IPS-15b (cell line): ENCODE measurements around the gene BRAT1.
A peak's percentile ranks its signal among the peaks of the same experiment; 100 is the strongest.
"Not testable (repeated sequence)": the region's sequence is repeated elsewhere in the genome, so short reads cannot be mapped to it uniquely, and the experiment has no call there.

ENCODE experiments used
- H3K27me3 ChIP-seq: one replicate; pipeline ENCODE4 v1.6.1; 2013; ENCODE audit warnings: low read length; ENCODE audit not compliant: control insufficient read depth, insufficient read depth
- H3K36me3 ChIP-seq: one replicate; pipeline ENCODE4 v1.6.1; 2013; ENCODE audit warnings: low read length; ENCODE audit not compliant: control insufficient read depth, insufficient read depth
- H3K4me1 ChIP-seq: one replicate; pipeline ENCODE4 v1.6.1; 2013; ENCODE audit warnings: mild to moderate bottlenecking, low read length; ENCODE audit not compliant: control insufficient read depth, insufficient read depth
- H3K4me3 ChIP-seq: one replicate; pipeline ENCODE4 v1.5.1; 2013; ENCODE audit warnings: low read depth, low read length
- H3K9ac ChIP-seq: one replicate; pipeline ENCODE4 v1.6.1; 2013; ENCODE audit warnings: low read depth, mild to moderate bottlenecking, low read length
- H3K9me3 ChIP-seq: one replicate; pipeline ENCODE4 v1.6.1; 2013; ENCODE audit warnings: mild to moderate bottlenecking, low read length; ENCODE audit not compliant: control insufficient read depth, insufficient read depth

Gene BRAT1

DNA sequence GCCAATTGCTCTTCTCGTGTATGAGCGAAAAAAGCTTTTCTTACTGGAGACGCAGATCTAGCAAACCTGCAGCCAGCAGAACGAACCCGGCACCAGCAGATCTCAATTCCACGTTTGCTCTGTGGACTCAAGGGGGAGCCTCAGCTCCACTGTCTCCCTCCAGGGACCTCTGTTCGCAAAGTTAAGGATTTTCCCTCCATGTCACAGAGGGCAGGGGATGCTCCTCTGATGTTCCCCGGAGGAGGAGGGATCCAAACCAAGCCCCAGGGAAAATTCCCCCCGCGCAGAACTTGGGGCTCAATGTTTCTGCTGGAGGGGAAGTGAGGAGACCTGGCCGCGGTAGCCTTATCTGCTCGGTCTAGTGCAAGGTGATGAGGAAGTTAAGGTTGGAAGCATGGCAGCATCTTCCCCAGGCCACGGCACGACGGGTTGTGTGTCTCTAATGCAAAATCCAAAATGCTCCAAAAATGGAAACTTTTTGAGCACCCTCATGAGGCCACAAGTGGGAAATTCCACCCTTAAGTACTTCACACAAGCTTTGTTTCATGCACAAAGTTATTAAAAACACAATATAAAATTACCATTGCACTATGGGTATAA, 12.5 kb upstream of the BRAT1 start:
- Histone ChIP-seq H3K4me3 (no peak overlapping the region), H3K9ac (no peak overlapping the region), H3K27me3 (no peaks in the 10 kb centered on the region), H3K4me1 (no peaks in the 10 kb centered on the region), H3K9me3 (no peaks in the 10 kb centered on the region), H3K36me3 (no peaks in the 10 kb centered on the region)

DNA sequence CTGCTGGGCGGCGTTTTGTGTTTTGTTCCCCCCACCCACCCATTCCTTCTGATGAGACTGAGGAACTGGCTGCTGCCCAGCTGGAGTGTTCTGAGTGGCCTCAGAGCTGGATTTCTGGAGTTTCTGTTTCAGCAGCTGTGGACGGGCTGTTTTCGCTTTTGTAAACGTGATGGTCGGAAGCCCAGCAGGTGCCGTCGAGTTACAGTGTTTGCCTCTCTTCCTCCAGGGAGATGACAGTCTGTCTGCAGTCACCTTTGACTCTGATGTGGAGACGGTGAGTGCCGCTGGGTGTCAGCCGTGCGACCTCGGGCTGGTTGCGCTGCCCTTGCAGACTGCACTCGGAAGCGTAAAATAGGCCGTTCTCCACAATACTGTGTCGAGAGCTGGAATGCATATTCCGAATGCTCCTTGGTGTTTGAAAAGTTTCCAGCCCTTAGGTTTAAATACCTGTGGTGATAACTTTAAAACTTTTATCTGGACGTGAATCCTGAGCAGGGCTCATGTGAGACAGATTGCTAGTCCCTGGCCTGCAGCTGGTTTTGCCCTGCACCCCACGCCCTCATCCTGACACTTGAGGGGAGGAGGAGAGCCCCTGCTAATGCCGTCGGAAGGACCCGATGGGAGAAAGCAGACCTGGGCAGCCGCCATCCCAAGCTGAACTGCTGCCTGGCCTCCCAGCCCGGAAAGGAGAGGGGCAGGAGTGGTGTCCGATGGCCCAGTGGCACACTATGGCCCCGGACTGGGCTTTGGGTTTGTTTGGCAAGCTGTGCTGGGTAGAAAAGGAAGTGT, 11.8 kb upstream of the BRAT1 start:
- no peak overlapping the region for H3K9ac ChIP-seq
- H3K9me3 ChIP-seq, result no peaks in the 10 kb centered on the region
- no peak overlapping the region for H3K4me3 ChIP-seq
- no peaks in the 10 kb centered on the region for H3K27me3 ChIP-seq
- no peaks in the 10 kb centered on the region for H3K4me1 ChIP-seq
- H3K36me3 ChIP-seq, result no peaks in the 10 kb centered on the region

DNA sequence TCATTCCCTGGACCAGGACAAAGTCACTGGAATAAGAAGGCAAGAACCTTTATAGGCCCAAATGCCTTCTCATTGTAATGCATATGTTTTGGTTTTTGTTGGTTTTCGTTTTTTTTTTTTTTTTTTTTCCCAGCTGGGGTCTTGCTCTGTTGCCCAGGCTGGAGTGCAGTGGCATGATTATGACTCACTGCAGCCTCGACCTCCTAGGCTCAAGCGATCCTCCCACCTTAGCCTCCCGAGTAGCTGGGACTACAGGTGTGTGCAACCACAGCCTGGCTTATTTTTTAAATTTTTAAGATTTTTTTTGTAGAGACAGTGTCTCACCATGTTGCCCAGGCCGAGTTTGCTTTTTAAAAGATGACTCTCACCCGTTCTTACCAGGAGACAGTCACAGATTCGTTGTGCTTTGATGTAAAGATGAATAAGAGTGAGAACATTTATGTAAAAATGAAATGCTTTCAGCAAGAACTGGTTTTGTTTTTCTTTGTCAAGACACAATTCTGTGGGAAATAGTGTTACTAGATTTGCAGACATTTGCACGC, 11.1 kb upstream of the BRAT1 start:
- Histone ChIP-seq H3K36me3 (no peaks in the 10 kb centered on the region), H3K9me3 (no peaks in the 10 kb centered on the region), H3K9ac (no peak overlapping the region), H3K4me1 (no peaks in the 10 kb centered on the region), H3K27me3 (no peaks in the 10 kb centered on the region), H3K4me3 (no peak overlapping the region)

DNA sequence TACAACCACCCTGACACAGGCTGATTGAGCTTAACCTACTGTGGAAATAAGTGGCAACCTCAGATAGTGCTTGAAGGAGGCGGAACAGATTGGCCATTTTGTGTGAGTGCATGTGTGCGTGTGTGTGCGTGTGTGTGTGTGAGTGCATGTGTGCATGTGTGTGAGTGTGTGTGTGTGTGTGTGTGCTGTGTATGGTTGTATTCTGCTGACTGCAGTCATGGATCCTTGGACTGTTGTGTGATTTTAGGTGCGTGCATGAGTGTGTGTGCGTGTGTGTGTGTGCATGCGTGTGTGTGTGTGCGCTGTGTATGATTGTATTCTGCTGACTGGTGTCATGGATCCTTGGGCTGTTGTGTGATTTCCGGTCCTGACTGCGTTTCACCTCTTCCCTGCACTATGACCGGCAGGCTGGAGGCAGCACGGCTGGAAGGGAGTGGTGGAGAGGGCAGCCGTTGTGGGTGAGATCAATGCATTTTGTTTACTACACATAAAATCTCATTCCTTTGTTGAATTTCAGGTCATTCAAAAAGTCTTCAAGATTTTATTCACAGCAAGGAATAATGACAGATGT, 9.7 kb upstream of the BRAT1 start:
- no peak overlapping the region for H3K9ac ChIP-seq
- no peaks in the 10 kb centered on the region for H3K27me3 ChIP-seq
- H3K36me3 ChIP-seq, result no peaks in the 10 kb centered on the region
- no peaks in the 10 kb centered on the region for H3K4me1 ChIP-seq
- no peaks in the 10 kb centered on the region for H3K9me3 ChIP-seq
- no peak overlapping the region for H3K4me3 ChIP-seq

DNA sequence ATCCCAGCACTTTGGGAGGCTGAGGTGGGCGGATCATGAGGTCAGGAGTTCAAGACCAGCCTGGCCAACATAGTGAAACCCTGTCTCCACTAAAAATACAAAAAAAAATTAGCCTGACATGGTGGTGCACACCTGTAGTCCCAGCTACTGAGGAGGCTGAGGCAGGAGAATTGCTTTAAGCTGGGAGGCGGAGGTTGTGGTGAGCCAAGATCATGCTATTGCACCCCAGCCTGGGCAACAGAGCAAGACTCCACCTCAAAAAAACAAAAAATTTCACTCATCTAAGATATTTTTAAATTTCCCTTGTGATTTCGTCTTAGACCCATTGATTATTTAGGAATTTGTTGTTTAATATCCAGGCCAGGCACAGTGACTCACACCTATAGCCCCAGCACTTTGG, 8.6 kb upstream of the BRAT1 start:
- H3K4me3 ChIP-seq, H3K36me3 ChIP-seq, H3K9me3 ChIP-seq, H3K4me1 ChIP-seq, H3K9ac ChIP-seq, H3K27me3 ChIP-seq: not testable (repeated sequence)

DNA sequence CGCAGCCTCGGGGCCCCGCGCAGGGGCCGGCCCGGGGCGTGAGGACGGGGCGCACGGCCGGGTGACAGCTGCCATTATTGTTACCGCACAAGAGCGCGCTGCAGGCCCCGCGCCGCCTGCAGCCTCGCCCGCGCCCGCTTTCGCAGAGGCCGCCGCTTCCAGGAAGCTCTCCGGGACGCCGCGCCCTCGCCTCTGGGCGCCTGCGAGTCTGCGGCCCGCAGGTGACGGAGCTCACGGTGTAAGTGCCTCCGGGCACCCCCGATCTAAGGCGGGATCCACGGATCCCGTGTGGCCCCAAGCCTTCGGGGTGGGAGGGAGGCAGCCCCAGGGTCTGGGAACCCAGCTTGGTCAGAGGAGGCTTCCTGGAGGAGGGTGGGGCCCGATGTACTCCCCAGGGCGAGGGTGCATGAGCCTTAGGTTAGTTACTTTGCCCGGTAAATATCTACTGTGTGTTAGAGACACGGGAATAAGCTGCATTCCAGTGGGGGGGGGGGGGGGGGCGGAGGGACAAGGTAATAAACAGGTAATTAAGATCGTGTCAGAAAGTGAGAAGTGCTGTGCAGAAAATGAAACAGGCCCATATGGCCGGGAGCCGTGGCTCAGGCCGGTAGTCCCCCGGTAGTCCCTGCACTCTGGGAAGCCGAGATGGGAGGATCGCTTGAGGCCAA, 4.1 kb upstream of the BRAT1 start:
- H3K4me3 ChIP-seq, result peak overlapping the region; percentile 70
- H3K9me3 ChIP-seq, result no peaks in the 10 kb centered on the region
- no peak overlapping the region for H3K9ac ChIP-seq
- H3K4me1 ChIP-seq, result no peaks in the 10 kb centered on the region
- H3K36me3 ChIP-seq, result no peaks in the 10 kb centered on the region
- H3K27me3 ChIP-seq, result no peaks in the 10 kb centered on the region

DNA sequence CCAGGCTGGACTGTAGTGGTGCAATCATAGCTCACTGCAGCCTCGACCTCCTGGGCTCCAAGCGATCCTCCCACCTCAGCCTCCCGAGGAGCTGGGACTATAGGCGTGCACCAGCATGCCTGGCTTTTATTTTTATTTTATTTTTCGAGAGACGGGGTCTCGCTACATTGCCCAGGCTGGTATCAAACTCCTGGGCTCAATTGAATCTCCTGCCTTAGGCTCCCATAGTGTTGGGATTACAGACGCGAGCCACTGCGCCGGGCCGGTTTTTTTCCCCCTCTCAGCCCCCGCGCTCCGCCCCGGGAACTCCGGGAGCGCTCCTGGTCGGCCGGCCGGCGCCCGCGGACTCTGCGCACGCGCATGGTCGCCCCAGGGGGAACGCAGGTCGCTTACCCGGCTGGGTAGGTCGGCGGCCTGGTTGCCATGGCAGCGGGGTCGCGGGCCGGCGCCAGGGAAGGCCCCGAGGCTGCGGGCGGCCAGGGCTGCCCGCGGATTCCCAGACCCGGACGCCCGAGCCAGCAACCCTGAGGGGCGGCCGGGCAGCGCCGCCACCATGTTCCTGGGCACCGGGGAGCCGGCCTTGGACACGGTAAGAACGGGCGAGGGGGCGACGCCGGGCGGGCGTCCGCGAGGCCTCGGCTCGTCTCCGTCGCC, 3.4 kb upstream of the BRAT1 start, which contains the start of gene IQCE:
Gene IQCE (plus strand): TSS at position 351 of the 654 bp plus-strand sequence. CDS start 203 bp downstream, at position 554.
- no peaks in the 10 kb centered on the region for H3K4me1 ChIP-seq
- H3K27me3 ChIP-seq, result no peaks in the 10 kb centered on the region
- no peak within 1 kb of the TSS for H3K9ac ChIP-seq
- no peaks in the 10 kb centered on the region for H3K9me3 ChIP-seq
- peak within 1 kb of the TSS; percentile 70 for H3K4me3 ChIP-seq
- no peaks in the 10 kb centered on the region for H3K36me3 ChIP-seq

DNA sequence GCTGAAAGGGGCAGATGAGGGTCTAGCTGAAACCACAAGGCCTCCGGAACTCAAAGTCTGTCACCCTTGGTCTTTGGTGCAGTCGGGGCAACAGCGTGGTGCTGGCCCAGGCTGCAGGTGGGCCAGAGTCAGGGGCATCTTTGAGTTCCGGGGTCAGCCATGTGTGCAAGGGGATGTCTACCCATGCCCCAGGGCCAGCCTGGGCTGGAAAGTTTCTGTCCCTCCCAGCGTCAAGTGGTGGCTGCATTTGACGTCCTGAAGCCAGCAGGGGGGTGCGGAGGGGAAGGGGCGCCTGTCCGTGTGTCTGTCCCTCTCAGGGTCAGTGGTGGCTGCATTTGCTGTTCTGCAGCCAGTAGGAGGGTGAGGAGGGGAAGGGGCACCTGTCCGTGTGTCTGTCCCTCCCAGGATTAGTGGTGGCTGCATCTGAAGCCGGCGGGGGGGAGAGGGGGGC, 638 bp downstream of the BRAT1 start:
- H3K36me3 ChIP-seq, result no peaks in the 10 kb centered on the region
- peak overlapping the region; percentile 82 for H3K4me3 ChIP-seq
- no peak overlapping the region for H3K9ac ChIP-seq
- H3K9me3 ChIP-seq, result no peaks in the 10 kb centered on the region
- H3K4me1 ChIP-seq, result no peaks in the 10 kb centered on the region
- no peaks in the 10 kb centered on the region for H3K27me3 ChIP-seq

DNA sequence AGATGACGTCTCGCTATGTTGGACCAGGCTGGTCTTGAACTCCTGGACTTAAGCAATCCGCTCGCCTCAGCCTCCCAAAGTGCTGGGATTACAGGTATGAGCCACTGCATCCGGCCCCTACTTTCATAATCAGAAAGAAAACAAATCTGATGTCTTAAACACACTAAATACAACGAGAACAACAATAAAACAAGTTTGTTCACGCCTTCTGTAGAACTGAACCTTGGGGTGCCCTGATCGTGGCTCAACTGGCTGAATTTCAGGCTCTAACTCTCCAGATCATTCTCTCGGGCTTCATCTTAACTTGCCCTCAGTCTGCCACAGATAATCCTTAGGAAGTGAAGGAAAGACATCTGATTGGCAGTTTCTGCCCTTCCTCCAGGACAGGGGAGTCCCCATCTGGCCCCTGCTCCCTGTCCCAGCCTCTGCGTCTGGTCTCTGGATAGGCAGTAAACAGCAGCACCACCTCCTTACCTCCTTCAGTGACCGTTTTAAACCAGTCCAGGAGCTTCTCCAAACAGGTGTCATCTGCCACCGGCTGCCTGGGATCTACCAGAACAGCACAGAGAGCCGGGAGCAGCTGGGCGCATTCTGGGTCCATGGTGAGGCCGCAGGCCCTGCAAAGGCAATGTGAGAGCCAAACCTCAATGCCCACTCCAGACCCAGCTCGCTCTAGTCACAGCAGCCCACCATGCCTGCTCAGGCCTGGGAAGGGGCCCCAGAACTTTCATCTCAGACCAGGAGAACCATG, 1.3 kb downstream of the BRAT1 start:
- no peaks in the 10 kb centered on the region for H3K27me3 ChIP-seq
- H3K4me3 ChIP-seq, result peak overlapping the region; percentile 82
- peaks cover 4% of the 10 kb centered on the region for H3K36me3 ChIP-seq
- no peak overlapping the region for H3K9ac ChIP-seq
- no peaks in the 10 kb centered on the region for H3K4me1 ChIP-seq
- H3K9me3 ChIP-seq, result no peaks in the 10 kb centered on the region

DNA sequence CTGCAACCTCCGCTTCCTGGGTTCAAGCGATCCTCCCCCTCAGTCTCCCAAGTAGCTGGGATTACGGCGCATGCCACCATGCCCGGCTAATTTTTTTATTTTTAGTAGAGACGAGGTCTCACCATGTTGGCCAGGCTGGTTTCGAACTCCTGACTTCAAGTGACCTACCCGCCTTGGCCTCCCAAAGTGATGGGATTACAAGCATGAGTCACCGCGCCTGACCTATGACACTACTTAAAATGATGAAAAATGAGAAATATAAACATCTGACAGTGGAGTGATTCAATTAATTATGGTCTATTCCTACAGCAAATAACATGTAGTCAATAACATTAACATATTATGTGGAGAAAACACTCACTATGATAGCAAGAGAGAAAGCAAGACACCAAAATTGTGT, 2.2 kb downstream of the BRAT1 start:
- H3K4me1 ChIP-seq, result no peaks in the 10 kb centered on the region
- H3K9ac ChIP-seq, result no peak overlapping the region
- peaks cover 5% of the 10 kb centered on the region for H3K36me3 ChIP-seq
- H3K4me3 ChIP-seq, result no peak overlapping the region
- H3K27me3 ChIP-seq, result no peaks in the 10 kb centered on the region
- no peaks in the 10 kb centered on the region for H3K9me3 ChIP-seq

DNA sequence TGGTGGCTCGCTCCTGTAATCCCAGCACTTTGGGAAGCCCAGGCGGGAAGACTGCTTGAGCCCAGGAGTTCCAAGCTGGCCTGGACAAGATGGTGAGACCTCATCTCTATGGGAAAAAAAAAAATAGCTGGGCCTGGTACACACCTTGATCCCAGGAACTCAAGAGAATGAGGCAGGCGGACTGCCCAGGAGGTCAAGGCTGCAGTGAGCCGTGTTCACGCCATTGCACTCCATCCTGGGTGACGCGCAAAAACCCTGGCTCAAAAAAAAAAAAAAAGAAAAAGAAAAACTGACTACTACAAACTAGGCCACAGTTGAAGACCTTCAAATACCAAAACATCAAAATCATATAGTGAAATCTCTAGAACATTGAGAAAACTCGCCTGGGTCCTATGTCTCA, 3.9 kb downstream of the BRAT1 start:
- H3K27me3 ChIP-seq, result no peaks in the 10 kb centered on the region
- no peaks in the 10 kb centered on the region for H3K9me3 ChIP-seq
- H3K4me1 ChIP-seq, result no peaks in the 10 kb centered on the region
- H3K36me3 ChIP-seq, result peaks cover 13% of the 10 kb centered on the region
- no peak overlapping the region for H3K4me3 ChIP-seq
- no peak overlapping the region for H3K9ac ChIP-seq
